Measurements from ENCODE around the gene ZFP69B. TPM values are rescaled to one million over a fixed set of nuclear protein-coding genes. Genes with fewer than 3 reads are reported as not detected.

Gene ZFP69B
- total RNA-seq, 1 donor from 2014 or later: 3.8 TPM

Other genes starting within 250 kb of the ZFP69B start
- not detected for gene TMCO2, start 202.5 kb upstream of the ZFP69B start, total RNA-seq
- 61.8 TPM for gene ZMPSTE24, start 192.2 kb upstream of the ZFP69B start, total RNA-seq
- gene COL9A2, start 133.2 kb upstream of the ZFP69B start, total RNA-seq: 4.5 TPM
- 33.5 TPM for gene SMAP2, start 76.7 kb upstream of the ZFP69B start, total RNA-seq
- 2.8 TPM for gene ZFP69, start 26.8 kb downstream of the ZFP69B start, total RNA-seq
- 16.3 TPM for gene EXO5, start 58.3 kb downstream of the ZFP69B start, total RNA-seq
- 0.85 TPM for gene ZNF684, start 81.2 kb downstream of the ZFP69B start, total RNA-seq
- gene RIMS3, start 215.2 kb downstream of the ZFP69B start, total RNA-seq: 43.9 TPM
- 75.9 TPM for gene NFYC, start 241.2 kb downstream of the ZFP69B start, total RNA-seq